ENCODE results near the gene SPRY1. TPM values are rescaled to one million over a fixed set of nuclear protein-coding genes. Genes with fewer than 3 reads are reported as not detected.

The SPRY1 gene
- total RNA-seq, 1 experiment from 2014 or later, result 38.5 TPM

- DNase-seq, result no peak
- no peaks in the 10 kb centered on the region for H3K9me3 Mint-ChIP-seq (ENCODE audit: low read depth, unreplicated experiment)
- H3K36me3 Mint-ChIP-seq (ENCODE audit: insufficient read depth, unreplicated experiment), result no peaks in the 10 kb centered on the region
- H3K27me3 Mint-ChIP-seq (ENCODE audit: unreplicated experiment), result no peaks in the 10 kb centered on the region
- no TSS peak for BruUV-seq (replicated peaks)
- no peak overlapping the region for H3K4me3 Mint-ChIP-seq (ENCODE audit: low read depth, unreplicated experiment)
- TF ChIP-seq CTCF (IDR thresholded peaks at IDR 0.05; ENCODE audit: unreplicated experiment), result no peak
- intact Hi-C loops (cut with micrococcal nuclease; ENCODE audit: unreplicated experiment), result no loop called here
- no peak overlapping the region for H3K27ac Mint-ChIP-seq (ENCODE audit: unreplicated experiment)
- peaks cover 4% of the 10 kb centered on the region for H3K4me1 Mint-ChIP-seq (ENCODE audit: low read depth, unreplicated experiment)
- CTCF ChIA-PET, result interaction anchor here (2.0 kb wide), 1 partner anchor 27 kb away, joined by 4 read pairs; no protein-coding TSS in a partner anchor
These were observed 38.9 kb downstream of the SPRY1 start for GRCh38 chr4:123435246-123436113.

GRCh38 chr4:123438031-123438430 lies 41.4 kb downstream of the SPRY1 start:
- H3K4me3 Mint-ChIP-seq (ENCODE audit: low read depth, unreplicated experiment), result no peak overlapping the region
- no peak for TF ChIP-seq CTCF (IDR thresholded peaks at IDR 0.05; ENCODE audit: unreplicated experiment)

GRCh38 chr4:123443401-123444289 lies 47.0 kb downstream of the SPRY1 start:
- H3K27ac Mint-ChIP-seq (ENCODE audit: unreplicated experiment), result no peak overlapping the region
- no peak for DNase-seq
- BruUV-seq (replicated peaks), result no TSS peak
- no peaks in the 10 kb centered on the region for H3K27me3 Mint-ChIP-seq (ENCODE audit: unreplicated experiment)
- no peaks in the 10 kb centered on the region for H3K36me3 Mint-ChIP-seq (ENCODE audit: insufficient read depth, unreplicated experiment)
- H3K4me3 Mint-ChIP-seq (ENCODE audit: low read depth, unreplicated experiment), result no peak overlapping the region
- H3K4me1 Mint-ChIP-seq (ENCODE audit: low read depth, unreplicated experiment), result no peaks in the 10 kb centered on the region
- CTCF ChIA-PET, result no interaction called here
- intact Hi-C loops (cut with micrococcal nuclease; ENCODE audit: unreplicated experiment), result no loop called here
- no peaks in the 10 kb centered on the region for H3K9me3 Mint-ChIP-seq (ENCODE audit: low read depth, unreplicated experiment)
- TF ChIP-seq CTCF (IDR thresholded peaks at IDR 0.05; ENCODE audit: unreplicated experiment), result no peak

More at GRCh38 chr4:123438031-123438430, 41.4 kb downstream of the SPRY1 start:
- CTCF ChIA-PET, result no interaction called here
- no peaks in the 10 kb centered on the region for H3K36me3 Mint-ChIP-seq (ENCODE audit: insufficient read depth, unreplicated experiment)
- no peak overlapping the region for H3K27ac Mint-ChIP-seq (ENCODE audit: unreplicated experiment)
- no peaks in the 10 kb centered on the region for H3K27me3 Mint-ChIP-seq (ENCODE audit: unreplicated experiment)
- no TSS peak for BruUV-seq (replicated peaks)
- H3K4me1 Mint-ChIP-seq (ENCODE audit: low read depth, unreplicated experiment), result no peaks in the 10 kb centered on the region
- no peak for DNase-seq
- no peaks in the 10 kb centered on the region for H3K9me3 Mint-ChIP-seq (ENCODE audit: low read depth, unreplicated experiment)
- intact Hi-C loops (cut with micrococcal nuclease; ENCODE audit: unreplicated experiment), result no loop called here

GRCh38 chr4:123444290-123444731 lies 47.7 kb downstream of the SPRY1 start:
- intact Hi-C loops (cut with micrococcal nuclease; ENCODE audit: unreplicated experiment), result no loop called here
- Mint-ChIP-seq H3K4me3 (ENCODE audit: low read depth, unreplicated experiment) (no peak overlapping the region), H3K27me3 (ENCODE audit: unreplicated experiment) (no peaks in the 10 kb centered on the region), H3K4me1 (ENCODE audit: low read depth, unreplicated experiment) (peaks cover 5% of the 10 kb centered on the region), H3K36me3 (ENCODE audit: insufficient read depth, unreplicated experiment) (no peaks in the 10 kb centered on the region), H3K9me3 (ENCODE audit: low read depth, unreplicated experiment) (no peaks in the 10 kb centered on the region), H3K27ac (ENCODE audit: unreplicated experiment) (no peak overlapping the region)
- peak; percentile 19 for DNase-seq
- no TSS peak for BruUV-seq (replicated peaks)
- no peak for TF ChIP-seq CTCF (IDR thresholded peaks at IDR 0.05; ENCODE audit: unreplicated experiment)
- CTCF ChIA-PET, result no interaction called here

Data from Calu3 (cell line).